Vagina (tissue), 2 donors: Measurements from ENCODE around the gene ST6GALNAC4.

Experiments
- CTCF ChIP-seq, 3 experiments: fragments of 450-650 bp in 2 of 3; fragments of 200-600 bp in 1 of 3; sonication (generic) in 1 of 3; IDR thresholded peaks; one replicate each; pipeline ENCODE4 v1.5.1; 2017 to 2019; ENCODE audit warnings: antibody characterized with exemption in 3 of 3, mild to moderate bottlenecking in 2 of 3, moderate library complexity in 2 of 3
- POLR2A ChIP-seq, 2 donors: fragments of 450-650 bp; IDR thresholded peaks; one replicate each; pipeline ENCODE4 v1.6.1; 2017; ENCODE audit warnings: antibody characterized with exemption in 2 of 2, mild to moderate bottlenecking in 2 of 2, moderate library complexity in 2 of 2

GRCh38 chr9:127936347-127936852, 19.6 kb upstream of the ST6GALNAC4 start:
- no peak for TF ChIP-seq CTCF (IDR thresholded peaks at IDR 0.05)
- TF ChIP-seq POLR2A (IDR thresholded peaks at IDR 0.05), result no peak
